Stimulated activated CD4-positive, alpha-beta T cell treated with anti-CD3 and anti-CD28 coated beads, Interleukin-1b, Interleukin-23, amount 100 ng/mL, for 24 hours (primary cell): ENCODE measurements around the gene TEFM.
A peak's percentile ranks its signal among the peaks of the same experiment; 100 is the strongest.
"Not testable (repeated sequence)": the region's sequence is repeated elsewhere in the genome, so short reads cannot be mapped to it uniquely, and the experiment has no call there.

Source experiments
- DNase-seq, 4 experiments: peaks; one replicate each; pipeline ENCODE4 v3.0.0-alpha.2; 2020; ENCODE audit warnings: low read depth in 4 of 4, low spot score in 1 of 4

The TEFM gene, protein sequence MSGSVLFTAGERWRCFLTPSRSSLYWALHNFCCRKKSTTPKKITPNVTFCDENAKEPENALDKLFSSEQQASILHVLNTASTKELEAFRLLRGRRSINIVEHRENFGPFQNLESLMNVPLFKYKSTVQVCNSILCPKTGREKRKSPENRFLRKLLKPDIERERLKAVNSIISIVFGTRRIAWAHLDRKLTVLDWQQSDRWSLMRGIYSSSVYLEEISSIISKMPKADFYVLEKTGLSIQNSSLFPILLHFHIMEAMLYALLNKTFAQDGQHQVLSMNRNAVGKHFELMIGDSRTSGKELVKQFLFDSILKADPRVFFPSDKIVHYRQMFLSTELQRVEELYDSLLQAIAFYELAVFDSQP

DNA sequence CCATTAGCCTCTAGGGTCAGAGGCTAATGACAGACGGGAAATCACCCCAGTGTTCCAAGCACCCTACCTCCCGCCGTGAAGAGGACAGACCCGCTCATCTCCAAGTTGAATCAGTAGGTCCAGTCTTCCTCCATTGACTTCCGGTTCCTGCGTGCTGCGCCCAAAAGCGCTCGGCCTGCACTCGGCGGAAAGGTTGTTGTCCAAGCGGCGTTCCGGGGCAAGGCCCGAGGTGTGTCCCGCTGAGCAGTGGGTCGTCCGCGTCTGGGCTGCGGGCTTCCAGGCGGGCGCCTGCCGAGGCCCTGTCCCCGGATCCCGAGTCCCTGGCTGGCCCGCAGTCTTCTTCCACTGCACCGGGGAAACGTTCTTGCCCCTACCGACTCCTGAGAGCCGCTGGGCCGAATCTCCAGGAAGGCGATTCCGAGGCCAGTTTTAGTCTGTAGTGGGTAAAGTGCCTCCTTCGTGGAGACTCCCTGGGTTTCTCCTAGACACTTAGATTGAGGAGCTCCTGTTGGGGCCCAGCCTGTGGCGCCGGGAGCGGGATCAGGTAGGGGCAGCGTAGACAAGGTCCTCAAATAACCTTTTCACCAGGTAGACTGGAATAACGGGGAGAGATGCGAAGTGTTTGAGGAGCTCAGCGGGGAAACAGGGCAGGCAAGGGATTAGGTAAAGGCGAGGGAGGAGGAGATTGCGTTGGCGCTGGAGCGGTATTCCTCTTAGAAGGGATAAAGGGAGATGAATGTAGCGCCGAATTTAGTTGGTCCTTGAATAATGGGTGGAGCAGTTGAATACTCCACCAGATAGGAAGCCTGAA lies at the start of gene TEFM:
Gene TEFM (minus strand): TSS at position 138 of the 811 bp plus-strand sequence. CDS start 40 bp downstream, at position 98.
- DNase-seq: peak; percentile 70 to 85 (median 77)

DNA sequence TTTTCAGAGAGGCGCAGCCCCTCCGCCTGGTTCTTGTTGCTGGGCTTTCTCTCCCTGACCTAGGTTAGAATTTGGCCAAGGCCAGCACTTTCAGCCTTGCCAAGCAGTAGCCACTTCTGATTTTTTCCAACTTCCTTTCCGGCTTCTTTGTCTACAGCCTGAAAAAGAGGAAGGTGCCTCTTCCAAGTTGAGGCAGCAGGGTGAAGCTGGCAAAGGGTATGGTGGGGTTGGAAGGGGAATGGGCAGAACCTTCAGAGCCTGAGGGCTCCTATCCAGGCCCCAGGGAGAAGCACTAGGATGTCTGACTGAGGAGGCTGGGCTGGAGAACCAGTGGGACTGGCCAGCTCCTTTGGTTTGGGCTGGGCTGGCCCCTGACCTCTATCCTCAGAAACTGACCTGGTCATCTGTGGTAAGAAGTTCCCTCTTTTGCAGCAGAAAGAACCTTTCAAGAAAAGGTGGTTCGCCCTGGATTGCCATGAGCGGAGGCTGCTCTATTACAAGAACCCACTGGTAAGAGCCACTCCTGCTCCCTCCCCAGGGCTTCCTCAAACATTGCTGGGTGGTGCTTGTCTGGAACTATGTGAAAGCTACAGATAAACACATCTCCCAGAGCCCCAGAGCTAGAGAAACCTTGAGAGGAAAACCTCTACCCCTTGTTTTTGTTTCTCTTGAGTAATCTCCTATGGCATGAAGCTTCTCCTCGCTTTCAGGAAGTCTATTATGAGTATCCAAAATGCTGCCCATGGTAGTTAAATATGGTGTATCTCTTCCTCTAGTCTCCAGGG lies 48.2 kb upstream of the TEFM start:
- no peak for DNase-seq

DNA sequence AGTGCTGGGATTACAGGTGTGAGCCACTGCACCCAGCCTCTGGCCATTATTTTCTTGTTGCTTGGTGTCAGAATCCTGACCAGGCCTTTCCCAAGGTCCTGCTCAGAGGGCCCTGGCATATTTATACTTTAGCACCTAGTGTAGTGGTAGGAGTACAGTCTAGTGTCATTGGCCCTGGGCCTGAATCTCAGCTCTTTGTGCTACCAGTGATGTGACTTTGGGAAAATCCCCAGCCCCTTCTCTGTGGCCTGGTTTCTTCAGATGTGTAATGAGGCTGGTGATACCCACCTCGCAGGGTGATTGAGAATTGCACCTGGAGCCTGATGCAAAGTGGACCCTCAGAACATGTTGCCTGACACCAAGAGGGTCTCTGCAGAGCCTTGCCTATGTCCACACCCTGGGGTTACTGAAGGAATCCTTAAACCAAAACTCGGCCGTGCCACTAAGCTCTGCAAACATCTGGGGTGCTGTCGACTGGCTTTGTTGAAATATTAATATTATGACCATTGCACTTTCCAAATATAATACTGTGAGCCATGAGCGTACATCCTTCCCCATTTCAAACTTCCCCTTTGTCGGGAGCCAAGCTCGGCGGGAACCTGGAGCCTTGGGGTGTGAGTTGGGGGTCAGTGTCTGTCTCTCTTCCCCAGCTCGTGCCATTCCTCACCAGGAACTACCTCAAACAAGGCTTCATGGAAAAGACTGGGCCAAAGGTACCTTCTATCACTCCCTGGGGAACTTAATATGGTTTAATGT lies 46.8 kb upstream of the TEFM start:
- no peak for DNase-seq

DNA sequence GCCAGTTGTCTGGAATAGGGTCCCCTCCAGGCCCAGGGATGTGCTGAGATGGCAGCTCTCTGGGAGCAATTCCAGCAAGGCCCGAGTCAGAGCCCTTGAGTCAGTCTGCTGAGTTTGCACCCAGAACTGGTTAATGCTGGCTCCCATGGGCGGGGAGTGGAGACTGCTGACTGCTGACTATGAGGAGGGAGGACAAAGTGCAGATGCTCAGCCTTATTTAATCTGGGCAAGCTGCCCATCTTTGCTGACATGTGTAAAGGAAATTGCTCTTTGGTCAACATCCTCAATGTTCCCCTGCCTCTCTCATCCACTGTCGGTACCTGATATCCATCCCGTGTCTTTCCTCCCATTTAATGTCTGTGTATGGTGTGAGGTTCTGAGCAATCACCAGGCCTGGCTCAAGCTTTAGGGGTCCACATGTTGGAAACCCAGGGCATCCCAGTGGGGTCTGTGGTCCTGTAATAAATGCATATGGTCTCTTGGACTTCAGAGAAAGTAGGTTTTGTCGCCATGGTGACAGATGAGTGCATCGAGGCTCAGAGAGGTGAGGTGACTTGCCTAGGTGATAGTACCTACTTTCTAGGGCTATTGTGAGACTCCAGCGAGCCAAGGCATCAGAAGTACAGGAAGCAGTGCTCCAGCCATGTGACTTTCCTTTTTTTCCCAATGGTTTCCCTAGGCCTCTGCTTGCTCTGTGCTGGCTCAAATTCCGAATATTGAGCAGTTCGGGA lies 44.8 kb upstream of the TEFM start:
- DNase-seq: no peak

DNA sequence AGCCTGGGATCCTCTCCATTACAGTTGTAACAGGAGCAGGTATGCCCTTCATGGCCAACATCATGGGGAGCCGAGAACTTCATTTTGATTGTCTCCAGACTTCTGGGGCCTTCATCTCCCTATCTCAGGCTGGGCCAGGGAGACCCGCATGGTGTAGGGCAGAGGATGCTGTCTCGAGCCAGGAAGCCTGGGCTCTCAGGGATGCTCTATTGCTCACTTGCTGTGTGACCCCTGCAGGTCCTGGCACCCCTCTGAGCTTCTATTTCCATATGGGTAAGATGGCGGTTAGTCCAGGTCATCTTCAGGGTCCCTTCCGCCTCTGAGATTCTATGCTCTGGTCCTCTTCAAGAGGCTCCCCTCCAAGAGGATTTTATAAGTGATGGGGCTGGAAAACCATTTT lies 44.2 kb upstream of the TEFM start:
- no peak for DNase-seq

DNA sequence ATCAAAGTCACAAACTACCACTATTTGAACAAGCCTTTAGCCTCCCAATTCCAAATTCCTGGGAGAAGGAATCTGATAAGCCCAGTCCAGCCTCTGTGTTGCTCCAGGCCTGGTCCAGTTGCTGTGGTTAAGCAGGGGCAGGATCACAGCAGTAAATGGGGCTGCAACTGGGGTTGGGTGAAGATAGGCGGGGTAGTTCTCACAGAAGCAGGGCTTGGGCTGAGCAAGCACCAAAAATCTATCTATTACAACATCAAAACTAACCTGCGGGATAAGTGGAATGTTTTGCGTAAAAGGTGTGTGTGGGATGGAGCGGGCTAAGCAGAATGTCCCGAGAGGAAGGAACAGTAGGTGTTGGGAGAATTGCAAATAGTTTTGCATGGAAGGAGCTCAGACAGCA lies 41.8 kb upstream of the TEFM start:
- DNase-seq: no peak

DNA sequence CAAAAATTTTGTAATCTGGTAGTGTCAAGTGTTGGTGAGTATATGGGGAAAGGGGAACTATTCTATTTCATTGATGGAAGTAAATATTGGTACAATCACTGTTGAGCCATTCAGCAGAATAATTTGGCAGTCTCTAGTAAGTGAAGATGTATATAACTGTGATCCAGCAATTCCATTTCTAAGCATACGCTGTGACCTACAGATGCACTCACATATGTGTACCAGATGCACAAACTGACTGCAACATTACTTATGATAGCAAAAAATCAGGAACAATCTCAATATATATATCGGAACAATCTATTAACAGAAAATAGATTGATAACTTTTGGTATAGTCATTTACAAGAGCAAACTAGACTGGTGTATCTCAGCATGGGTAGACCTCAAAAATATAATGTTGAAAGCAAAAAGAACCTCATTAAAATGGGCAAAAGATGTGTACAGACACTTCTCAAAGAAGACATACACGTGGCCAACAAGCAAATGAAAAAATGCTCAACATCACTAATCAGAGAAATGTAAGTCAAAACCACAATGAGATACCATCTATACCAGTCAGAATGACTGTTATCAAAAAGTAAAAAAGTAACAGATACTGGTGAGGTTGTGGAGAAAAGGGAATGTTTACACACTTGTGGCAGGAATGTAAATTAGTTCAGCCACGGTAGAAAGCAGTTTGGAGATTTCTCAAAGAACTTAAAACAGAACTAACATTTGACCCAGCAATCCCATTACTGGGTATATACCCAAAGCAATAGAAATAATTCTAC lies 36.5 kb upstream of the TEFM start:
- DNase-seq: no peak

DNA sequence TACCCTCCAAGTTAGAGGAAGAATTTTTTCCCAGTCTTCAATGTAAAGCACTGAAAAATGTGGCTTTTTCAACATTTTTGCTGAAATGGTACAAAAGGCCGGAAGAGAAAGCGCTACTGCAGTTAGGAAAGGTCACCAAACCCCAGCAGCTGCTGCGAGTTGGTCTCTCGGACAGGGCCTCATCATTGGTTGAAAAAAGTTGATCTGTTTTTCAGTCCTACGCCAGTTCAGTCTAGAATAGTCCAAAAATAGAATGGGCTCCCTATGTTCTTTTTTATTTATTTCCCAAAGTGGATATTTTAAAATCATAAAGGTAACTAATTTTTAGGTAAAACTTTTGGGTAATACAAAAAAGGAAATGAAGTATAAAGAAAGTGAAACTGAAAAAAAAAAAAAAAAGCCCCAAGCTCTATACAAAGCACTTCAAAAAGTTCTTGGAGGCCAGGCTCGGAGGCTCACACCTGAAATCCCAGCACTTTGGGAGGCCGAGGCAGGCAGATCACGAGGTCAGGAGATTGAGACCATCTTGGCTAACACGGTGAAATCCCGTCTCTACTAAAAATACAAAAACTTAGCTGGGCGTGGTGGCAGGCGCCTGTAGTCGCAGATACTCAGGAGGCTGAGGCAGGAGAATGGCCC lies 33.1 kb upstream of the TEFM start:
- DNase-seq: no peak

DNA sequence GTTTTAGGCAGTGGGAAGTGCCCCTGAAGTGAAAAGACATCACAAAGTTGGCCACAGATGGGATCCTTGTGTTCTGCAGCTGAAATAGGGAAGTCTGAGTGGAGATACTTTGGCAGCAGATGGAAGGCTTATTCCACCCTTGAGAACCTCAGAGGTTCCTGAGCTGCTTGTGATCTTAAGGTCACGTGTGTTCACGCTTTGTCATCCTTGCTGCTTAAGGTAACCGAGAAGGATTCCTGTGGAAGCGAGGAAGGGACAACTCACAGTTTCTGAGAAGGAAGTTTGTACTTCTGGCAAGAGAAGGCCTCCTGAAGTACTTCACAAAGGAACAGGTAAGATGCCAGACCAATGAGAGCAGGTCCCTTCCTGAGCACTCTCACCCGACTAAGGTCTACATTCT lies 27.9 kb upstream of the TEFM start:
- no peak for DNase-seq

DNA sequence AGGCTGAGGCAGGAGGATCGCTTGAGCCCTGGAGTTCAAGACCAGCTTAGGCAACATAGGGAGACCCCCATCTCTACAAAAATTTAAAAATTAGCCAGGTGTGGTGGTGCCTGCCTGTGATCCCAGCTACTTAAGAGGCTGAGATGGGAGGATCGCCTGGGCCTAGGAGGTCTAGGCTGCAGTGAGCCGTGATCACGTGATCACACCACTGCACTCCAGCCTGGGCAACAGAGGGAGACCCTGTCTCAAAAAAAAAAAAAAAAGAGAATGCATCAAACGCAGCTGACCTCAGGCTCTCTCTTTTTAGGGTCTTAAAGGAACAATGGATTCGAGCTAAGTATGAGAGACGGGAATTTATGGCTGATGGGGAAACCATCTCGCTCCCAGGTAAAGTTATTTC lies 25.5 kb upstream of the TEFM start:
- DNase-seq: not testable (repeated sequence)

DNA sequence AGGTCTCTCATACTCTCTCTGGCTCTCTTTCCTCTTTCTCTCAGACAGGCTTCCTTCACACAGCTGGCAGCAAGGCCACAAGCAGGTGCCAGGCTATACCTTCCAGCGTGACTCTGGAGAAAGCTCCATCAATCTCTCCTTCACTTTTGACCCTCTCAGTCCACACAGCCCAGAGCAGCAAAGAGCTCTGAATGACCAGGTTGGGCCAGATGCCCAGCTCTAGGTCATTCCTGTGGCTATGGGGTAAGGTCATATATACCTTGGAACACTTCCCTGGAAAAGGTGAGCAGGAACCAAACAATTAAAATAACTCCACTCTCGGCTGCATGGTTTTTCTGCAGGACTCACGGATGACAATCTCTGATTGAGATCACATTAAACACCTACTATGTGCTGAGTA lies 24.5 kb upstream of the TEFM start:
- no peak for DNase-seq

DNA sequence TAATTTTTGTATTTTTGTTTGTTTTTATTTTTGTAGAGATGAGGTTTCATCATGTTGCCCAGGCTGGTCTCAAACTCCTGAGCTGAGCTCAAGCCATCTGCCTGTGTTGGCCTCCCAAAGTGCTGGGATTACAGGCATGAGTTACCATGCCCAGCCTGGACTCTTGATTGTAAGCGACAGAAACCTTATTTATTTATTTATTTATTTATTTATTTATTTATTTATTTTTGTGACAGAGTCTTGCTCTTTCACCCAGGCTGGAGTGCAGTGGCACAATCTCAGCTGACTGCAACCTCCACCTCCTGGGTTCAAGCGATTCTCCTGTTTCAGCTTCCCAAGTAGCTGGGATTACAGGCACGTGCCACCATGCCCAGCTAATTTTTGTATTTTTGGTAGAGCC lies 23.8 kb upstream of the TEFM start:
- DNase-seq: not testable (repeated sequence)

DNA sequence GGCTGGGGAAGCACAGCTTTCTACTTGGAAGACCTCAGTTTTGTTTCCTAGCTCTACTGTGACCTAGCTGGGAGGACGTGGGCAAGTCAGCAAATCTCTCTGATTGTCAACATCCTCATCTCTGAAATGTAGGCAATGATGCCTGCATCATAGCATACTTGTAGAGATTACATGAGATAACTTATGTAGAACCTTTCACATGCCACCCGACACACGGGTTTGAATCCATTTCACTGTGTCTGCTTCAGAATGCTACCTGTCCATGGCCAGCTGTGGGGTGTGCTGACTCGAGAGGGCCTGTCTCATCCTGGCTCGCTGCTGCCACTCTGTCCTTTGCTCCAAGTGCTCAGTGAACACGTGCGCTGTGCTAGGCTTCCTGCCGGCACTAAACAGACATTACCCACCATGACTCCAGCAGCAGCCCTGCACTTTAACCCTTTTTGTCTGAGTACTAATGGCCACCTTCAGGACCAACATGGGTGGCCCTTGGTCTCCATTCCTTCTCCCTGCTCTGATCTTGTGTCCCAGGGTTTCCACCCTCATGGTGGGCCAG lies 23.1 kb upstream of the TEFM start:
- DNase-seq: no peak

DNA sequence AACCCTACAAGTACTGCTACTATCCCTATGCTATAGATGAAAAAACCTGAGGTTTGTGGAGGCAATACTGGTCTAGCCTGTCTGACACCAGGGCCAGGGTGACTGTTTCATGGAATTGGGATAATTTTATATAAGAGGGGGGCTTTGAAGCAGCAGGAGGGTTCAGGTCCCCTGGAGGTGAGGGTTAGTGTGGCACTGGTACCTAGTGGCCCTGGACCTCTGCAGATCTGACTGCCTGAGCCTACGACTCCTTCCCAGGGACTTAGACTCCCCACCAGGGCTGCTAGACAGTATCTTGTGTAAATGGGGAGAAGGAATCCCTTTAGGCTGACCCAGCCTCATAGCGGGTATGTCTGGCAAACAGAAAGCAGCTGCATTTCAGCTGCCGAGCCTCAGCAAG lies 22.5 kb upstream of the TEFM start:
- DNase-seq: no peak

DNA sequence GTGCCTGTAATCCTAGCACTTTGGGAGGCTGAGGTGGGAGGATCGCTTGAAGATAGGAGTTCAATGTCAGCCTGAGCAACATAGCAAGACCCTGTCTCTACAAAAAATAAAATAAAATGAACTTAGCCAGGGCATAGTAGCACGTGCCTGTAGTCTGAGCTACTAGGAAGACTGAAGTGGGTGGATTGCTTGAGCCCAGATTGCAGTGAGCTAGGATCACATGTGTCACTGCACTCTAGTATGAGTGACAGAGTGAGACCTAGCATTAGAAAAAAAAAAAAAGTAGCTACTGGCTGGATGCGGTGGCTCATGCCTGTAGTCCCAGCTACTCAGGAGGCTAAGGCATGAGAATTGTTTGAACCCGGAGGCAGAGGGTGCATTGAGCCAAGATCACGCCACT lies 21.7 kb upstream of the TEFM start:
- DNase-seq: no peak

DNA sequence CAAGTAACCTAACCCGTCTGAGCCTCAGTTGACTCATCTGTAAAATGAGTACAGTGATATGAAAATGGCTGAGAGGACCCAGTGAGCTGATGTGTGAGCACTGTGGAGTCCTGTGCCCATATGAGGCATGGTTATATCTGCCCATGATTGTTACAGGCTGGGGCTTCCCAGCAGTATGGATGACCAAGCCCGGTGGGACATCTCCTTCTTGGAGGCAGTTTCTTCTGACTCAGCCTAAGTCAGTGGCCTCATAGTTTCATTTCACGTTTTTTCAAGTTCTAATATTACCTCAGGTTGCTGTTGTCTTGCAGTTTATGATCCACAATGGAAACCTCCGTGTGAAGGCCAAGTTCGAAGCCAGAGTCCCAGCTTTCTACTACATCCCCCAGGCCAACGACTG lies 20.5 kb upstream of the TEFM start:
- DNase-seq: no peak

DNA sequence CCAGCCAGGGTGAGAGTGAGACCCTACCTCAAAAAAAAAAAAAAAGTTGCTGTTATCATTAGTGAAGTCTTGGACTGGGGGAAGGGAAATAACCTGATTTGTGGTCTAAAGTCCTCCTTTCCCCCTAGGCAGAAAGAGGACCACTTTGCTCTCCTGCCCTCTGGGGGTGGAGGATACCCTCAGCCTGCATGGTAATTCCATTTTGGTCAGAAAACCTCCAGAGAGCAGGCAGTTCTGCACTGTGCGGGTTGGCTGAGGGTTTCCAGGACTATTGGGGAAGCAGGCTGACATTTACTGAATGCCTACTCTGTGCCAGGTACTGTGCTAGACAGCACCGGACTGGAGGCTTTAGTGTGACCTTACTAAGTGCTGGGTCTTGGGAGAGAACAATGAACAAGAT lies 18.3 kb upstream of the TEFM start:
- no peak for DNase-seq

DNA sequence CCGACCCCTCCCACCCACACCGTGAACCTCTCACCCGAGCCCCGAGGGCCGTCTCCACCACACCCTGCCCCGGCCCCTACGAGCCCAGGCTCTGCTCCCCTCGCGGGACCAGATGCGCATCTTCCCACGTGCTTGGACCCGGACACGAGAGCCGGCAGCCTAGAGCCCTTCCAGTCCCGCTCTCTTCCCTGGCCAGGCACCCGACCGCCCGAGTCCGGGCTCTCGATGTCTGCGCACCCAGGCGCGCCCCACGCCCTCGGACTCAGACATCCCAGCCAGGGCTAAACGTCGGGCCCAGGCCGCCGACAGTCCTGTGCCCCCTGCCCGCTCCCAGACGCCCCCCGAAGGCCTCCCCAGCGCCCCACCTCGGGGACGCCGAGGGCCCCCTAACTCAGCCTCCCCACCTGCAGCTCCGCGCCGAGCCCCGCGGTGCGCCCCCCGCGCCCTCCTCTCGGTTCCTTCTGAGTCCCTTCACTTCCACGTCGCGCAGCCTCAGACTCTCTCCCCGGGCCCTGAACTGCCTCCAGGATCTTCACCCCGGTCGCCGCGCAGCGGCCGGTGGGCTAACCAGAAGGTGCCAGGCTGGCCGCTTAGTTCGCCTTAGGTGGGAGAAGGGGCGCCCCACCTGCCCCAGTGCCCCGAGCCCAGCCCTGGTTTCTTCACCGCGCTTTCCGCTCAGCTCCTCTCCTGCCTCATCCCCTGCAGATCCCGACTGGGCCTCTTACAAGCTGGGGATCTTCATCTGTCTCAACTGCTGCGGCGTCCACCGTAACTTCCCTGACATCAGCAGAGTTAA lies 16.4 kb upstream of the TEFM start:
- no peak for DNase-seq
